K562 (cell line): ENCODE data around the gene CPEB1. TPM values are rescaled to one million over a fixed set of nuclear protein-coding genes. Genes with fewer than 3 reads are reported as not detected.

Source experiments
- ATAC-seq: fragments of 200-7000 bp; cut with Tn5 transposase; 3 replicates; pipeline ENCODE4 v1.9.1; 2020; ENCODE audit warnings: moderate library complexity
- BruUV-seq: library from RNA; stranded (reverse); fragments of 400-500 nt; replicated peaks from 2 replicates; lab custom pipeline; 2021; lab: Mats Ljungman, UMichigan
- CTCF ChIA-PET: fragments of 300-600 bp; formaldehyde crosslinking; extraction: SDS; loops from one replicate; lab custom pipeline; 2021; ENCODE audit warnings: low intra/inter-chr PET ratio; lab: Yijun Ruan, JAX
- POLR2A ChIA-PET: fragments of 300-600, 350-650 bp; sonication (Branson Sonifier 250); formaldehyde crosslinking; extraction: SDS; loops from one replicate; lab custom pipeline; 2021; ENCODE audit warnings: antibody characterized with exemption, inconsistent platforms; lab: Yijun Ruan, JAX
- DNase-seq, 4 experiments: peaks; one replicate each; pipeline versions ENCODE4 v3.0.0 to v3.0.0-alpha.2; 2011 to 2018; ENCODE audit warnings: low spot score in 3 of 4, mixed read lengths in 3 of 4; ENCODE audit errors: extremely low read depth in 1 of 4
- FAIRE-seq: peaks from 2 replicates; lab custom pipeline; 2011; peaks lifted over from hg19 to GRCh38; lab: Jason Lieb, UNC
- H2AFZ ChIP-seq: 2 replicates; pipeline ENCODE4 v1.6.0; 2011; ENCODE audit warnings: low read depth, low read length, control low read depth, inconsistent platforms
- H3K27ac ChIP-seq: fragments of 200-600 bp; 3 replicates; pipeline ENCODE4 v1.8.0; 2011; ENCODE audit warnings: low read depth, mild to moderate bottlenecking, control low read depth, inconsistent platforms, low read length, moderate library complexity, mixed read lengths; ENCODE audit errors: extremely low read depth
- H3K27me3 ChIP-seq, 2 experiments: fragments of 300-600 bp in 1 of 2; 2 replicates in 1 of 2; 3 replicates in 1 of 2; pipeline versions ENCODE4 v1.6.0 to v1.8.0; 2011; ENCODE audit warnings: inconsistent platforms in 2 of 2, low read length in 2 of 2, mild to moderate bottlenecking in 1 of 2, mixed read lengths in 1 of 2, moderate library complexity in 1 of 2; ENCODE audit not compliant: control insufficient read depth in 2 of 2, insufficient read depth in 2 of 2
- H3K36me3 ChIP-seq: fragments of 300-600 bp; 3 replicates; pipeline ENCODE4 v1.8.0; 2011; ENCODE audit warnings: mild to moderate bottlenecking, low read length, inconsistent platforms; ENCODE audit not compliant: control insufficient read depth, insufficient read depth
- H3K4me1 ChIP-seq, 2 experiments: fragments of 200-600 bp in 1 of 2; replicated peaks in 1 of 2; 2 replicates in 1 of 2; 3 replicates in 1 of 2; pipeline versions ENCODE4 v1.5.1 to v1.8.0; 2011; ENCODE audit warnings: inconsistent platforms in 2 of 2, low read length in 2 of 2, mild to moderate bottlenecking in 1 of 2, mixed read lengths in 1 of 2, moderate library complexity in 1 of 2; ENCODE audit not compliant: control insufficient read depth in 2 of 2, insufficient read depth in 2 of 2
- H3K4me2 ChIP-seq: 2 replicates; pipeline ENCODE4 v1.6.1; 2011; ENCODE audit warnings: low read length, control low read depth, inconsistent platforms, mixed read lengths; ENCODE audit not compliant: insufficient read depth
- H3K4me3 ChIP-seq: fragments of 200-600 bp; sonication (generic), shearing (Covaris generic); 2 replicates; pipeline ENCODE4 v1.5.1; 2016; ENCODE audit warnings: control low read depth, inconsistent platforms
- H3K79me2 ChIP-seq: fragments of 200-600 bp; 3 replicates; pipeline ENCODE4 v1.8.0; 2011; ENCODE audit warnings: low read length, inconsistent platforms; ENCODE audit not compliant: control insufficient read depth, insufficient read depth
- H3K9ac ChIP-seq, 2 experiments: 2 replicates each; pipeline versions ENCODE4 v1.6.0 to v1.6.1; 2011; ENCODE audit warnings: low read depth in 2 of 2, low read length in 2 of 2, control low read depth in 1 of 2, inconsistent platforms in 1 of 2, mild to moderate bottlenecking in 1 of 2, mixed read lengths in 1 of 2; ENCODE audit not compliant: insufficient read depth in 1 of 2
- H3K9me1 ChIP-seq: one replicate; pipeline ENCODE4 v1.6.0; 2011; ENCODE audit warnings: inconsistent platforms, mild to moderate bottlenecking, low read length, moderate library complexity; ENCODE audit not compliant: control insufficient read depth, insufficient read depth
- H3K9me3 ChIP-seq: replicated peaks from 2 replicates; pipeline ENCODE4 v1.5.1; 2011; ENCODE audit warnings: low read depth, low read length, inconsistent platforms; ENCODE audit not compliant: control insufficient read depth, insufficient read depth
- H4K20me1 ChIP-seq: replicated peaks from 2 replicates; pipeline ENCODE4 v1.6.1; 2011; ENCODE audit warnings: low read length, inconsistent platforms, mixed read lengths; ENCODE audit not compliant: control insufficient read depth, insufficient read depth
- EP400 ChIP-seq: fragments of 450-650 bp; IDR thresholded peaks from 2 replicates; pipeline ENCODE4 v1.6.1; 2017; ENCODE audit warnings: antibody characterized with exemption, mild to moderate bottlenecking, moderate library complexity
- ETV5 ChIP-seq: sonication (generic); formaldehyde crosslinking; IDR thresholded peaks from 2 replicates; pipeline ENCODE4 v1.4.0; 2020; ENCODE audit warnings: low read depth, mild to moderate bottlenecking, missing genetic modification reagents
- EWSR1 ChIP-seq: fragments of 450-650 bp; IDR thresholded peaks from 2 replicates; pipeline ENCODE4 v1.6.1; 2018; ENCODE audit warnings: borderline replicate concordance, mild to moderate bottlenecking, low read depth, moderate library complexity; ENCODE audit not compliant: partially characterized antibody
- FOXK2 ChIP-seq, 2 experiments: fragments of 450-650 bp; IDR thresholded peaks in 1 of 2; conservative IDR thresholded peaks in 1 of 2; 2 replicates each; pipeline ENCODE4 v1.6.1; 2016; ENCODE audit warnings: low read depth in 2 of 2, mild to moderate bottlenecking in 1 of 2
- HNRNPLL ChIP-seq: fragments of 200-400 bp; formaldehyde crosslinking; IDR thresholded peaks from 2 replicates; pipeline ENCODE4 v1.6.1; 2017; ENCODE audit warnings: low read length, low read depth, mild to moderate bottlenecking; ENCODE audit not compliant: poor library complexity, severe bottlenecking
- ILK ChIP-seq: fragments of 450-650 bp; IDR thresholded peaks from 2 replicates; pipeline ENCODE4 v1.6.1; 2016; ENCODE audit warnings: missing genetic modification characterization, low read depth, mild to moderate bottlenecking, missing compliant biosample characterization, moderate library complexity, borderline replicate concordance
- MTF1 ChIP-seq: fragments of 250-450 bp; sonication (Bioruptor Pico); IDR thresholded peaks from 2 replicates; pipeline ENCODE4 v1.9.0; 2021; ENCODE audit warnings: moderate library complexity, mild to moderate bottlenecking, inconsistent platforms, borderline replicate concordance
- PHF20 ChIP-seq: fragments of 450-650 bp; IDR thresholded peaks from 2 replicates; pipeline ENCODE4 v1.6.1; 2018; ENCODE audit not compliant: partially characterized antibody
- RB1 ChIP-seq: fragments of 450-650 bp; IDR thresholded peaks from 2 replicates; pipeline ENCODE4 v1.6.1; 2017; ENCODE audit warnings: low read depth, mild to moderate bottlenecking
- SMAD1 ChIP-seq: fragments of 150-350 bp; IDR thresholded peaks from 2 replicates; pipeline ENCODE4 v1.6.1; 2014; ENCODE audit warnings: low read length, low read depth; ENCODE audit not compliant: partially characterized antibody
- SNIP1 ChIP-seq: fragments of 450-650 bp; IDR thresholded peaks from 2 replicates; pipeline ENCODE4 v1.7.1; 2017; ENCODE audit warnings: low read depth, mild to moderate bottlenecking
- TAF15 ChIP-seq: fragments of 200-400 bp; formaldehyde crosslinking; IDR thresholded peaks from 2 replicates; pipeline ENCODE4 v1.6.1; 2017; ENCODE audit warnings: mild to moderate bottlenecking, low read depth, low read length, moderate library complexity
- ZNF354B ChIP-seq: fragments of 250-450 bp; sonication (Bioruptor Pico); IDR thresholded peaks from 2 replicates; pipeline ENCODE4 v1.4.0; 2020
- ZNF740 ChIP-seq, 3 experiments: fragments of 200-800 bp in 1 of 3; sonication (Bioruptor generic) in 1 of 3; sonication (generic) in 1 of 3; formaldehyde crosslinking in 1 of 3; IDR thresholded peaks; 2 replicates each; pipeline versions ENCODE4 v1.6.1 to v1.8.0; 2016 to 2022; ENCODE audit warnings: mild to moderate bottlenecking in 2 of 3, missing compliant biosample characterization in 2 of 3, missing genetic modification characterization in 2 of 3, missing genetic modification reagents in 1 of 3
- WGBS: fragments of 100-300 bp; shearing (Covaris generic); methylation state at CpG from one replicate; pipeline ENCODE4 v1.1.6; 2016; ENCODE audit warnings: low coverage, mixed read lengths; ENCODE audit not compliant: insufficient coverage; ENCODE audit errors: missing lambda C conversion rate; 5-methylcytosine and 5-hydroxymethylcytosine counted together
- in situ Hi-C: fragments of 300-500 bp; cut with MboI; formaldehyde crosslinking; loops from 4 replicates; pipeline ENCODE4 v1.15.0; 2018; ENCODE audit warnings: inconsistent platforms, mixed read lengths
- intact Hi-C: fragments of 100-400 bp; cut with micrococcal nuclease; formaldehyde crosslinking; loops from 2 replicates; pipeline ENCODE4 v1.14.2; 2022
- polyA plus RNA-seq, 8 experiments: library from polyadenylated mRNA; depleted of rRNA in 4 of 8; stranded (reverse) in 5 of 8; unstranded in 3 of 8; fragments of >200 nt; fragmentation: Nextera tagmentation in 2 of 8; fragmentation: Illumina TruSeq in 1 of 8; extraction: Ambion mirVana in 2 of 8; extraction: Trizol in 1 of 8; gene quantifications; 2 replicates each; pipeline versions ENCODE4 v1.2.1 to v1.2.3, GENCODE V29; 2011 to 2014; ENCODE audit warnings: inconsistent platforms in 1 of 8, missing spikeins in 1 of 8
- total RNA-seq, 7 experiments: library from RNA; depleted of rRNA in 6 of 7; stranded (reverse); fragments of >200 nt in 6 of 7; fragmentation: Illumina TruSeq in 2 of 7; extraction: Trizol in 2 of 7; gene quantifications; 2 replicates each; pipeline versions ENCODE4 v1.2.1 to v1.2.3, GENCODE V29; 2011 to 2021; ENCODE audit warnings: low replicate concordance in 1 of 7

CPEB1 gene
- total and polyA plus RNA-seq, 9 of the 15 experiments (the other 6 are each of a cell fraction or from before 2014, with no cell fraction given), result 2.2 to 13.4 (median 9.7) TPM

DNA sequence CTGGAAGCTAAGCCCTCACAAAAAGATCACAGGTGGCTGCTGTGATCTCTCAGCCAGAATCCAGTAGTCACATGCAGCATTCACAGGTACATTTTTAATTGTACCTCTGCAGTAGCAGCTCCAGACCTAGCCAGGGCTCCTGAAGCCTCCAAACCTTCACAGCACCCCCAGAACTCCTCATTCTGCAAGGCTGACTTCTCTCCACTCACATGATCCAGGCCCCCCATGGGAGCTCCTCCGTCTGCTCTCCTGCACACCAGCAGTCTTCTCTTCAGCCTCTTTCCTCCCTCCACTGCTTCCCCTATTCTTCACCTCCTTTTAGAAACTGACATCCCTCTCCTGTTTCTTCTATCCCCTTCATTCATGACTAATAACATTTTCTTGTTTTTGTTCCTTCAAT lies 13.2 kb upstream of the CPEB1 start:
- 0% methylated on average over 1 of the region's 1 CpG for WGBS
- Histone ChIP-seq H3K4me2 (no peak overlapping the region), H3K36me3 (no peaks in the 10 kb centered on the region), H3K9ac (no peak overlapping the region), H4K20me1 (peaks cover 10% of the 10 kb centered on the region), H3K9me1 (no peaks in the 10 kb centered on the region), H2AFZ (no peak overlapping the region), H3K27ac (no peak overlapping the region), H3K27me3 (peaks cover 11 to 52% of the 10 kb centered on the region in 2 experiments; a peak in 3 of 5 replicates), H3K79me2 (no peaks in the 10 kb centered on the region), H3K4me1 (no peaks in the 10 kb centered on the region; a peak in 1 of 5 replicates), H3K9me3 (no peaks in the 10 kb centered on the region), H3K4me3 (no peak overlapping the region)
- ATAC-seq, result no peak
- no peak for TF ChIP-seq RB1
- no peak for TF ChIP-seq MTF1 (CRISPR knock-in tag)
- TF ChIP-seq FOXK2 (conservative IDR thresholded peaks at IDR 0.05 in 1 of 2, IDR thresholded peaks at IDR 0.05 in 1 of 2; ENCODE audit: low read depth in 2 of 2), result no peak
- no peak for TF ChIP-seq ZNF354B
- BruUV-seq, result no TSS peak
- ChIA-PET CTCF (no interaction called here), POLR2A (interaction anchor here (0.6 to 2.0 kb wide), 3 partner anchors 12 to 90 kb away, joined by 3 to 6 read pairs (median 4); partner anchors contain the start of gene CPEB1)
- no peak for FAIRE-seq
- intact Hi-C loops, result no loop called here
- in situ Hi-C loops, result no loop called here
- DNase-seq, result no peak

DNA sequence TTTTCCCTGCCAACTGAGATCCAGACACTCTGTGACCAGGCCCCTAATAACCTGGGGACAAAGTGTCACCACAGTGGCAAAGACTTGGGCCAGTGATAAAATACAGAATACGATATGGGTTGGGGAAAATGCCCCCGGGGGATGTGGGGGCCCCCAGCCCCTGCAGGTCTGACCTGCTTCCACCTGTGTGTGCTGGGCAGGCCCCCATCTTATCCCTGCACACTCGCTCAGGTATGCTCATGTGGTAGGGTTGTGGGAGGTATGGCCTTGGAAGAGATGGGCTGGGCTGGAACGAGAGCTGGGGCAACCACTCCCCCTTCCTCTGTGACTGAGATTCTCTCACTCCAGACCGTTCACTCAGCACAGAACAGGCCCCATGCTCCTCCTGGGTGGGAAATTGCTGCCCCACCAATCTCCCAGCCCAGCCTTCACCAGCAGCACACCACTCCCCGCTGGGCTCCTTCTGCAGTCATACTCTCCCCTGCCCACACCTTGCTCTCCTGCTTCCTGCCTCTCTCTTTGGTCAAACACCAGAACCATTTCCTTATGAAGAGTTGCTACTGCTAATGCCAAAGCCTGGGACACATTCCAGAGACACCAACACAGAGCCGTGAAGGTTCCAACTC lies 9.6 kb upstream of the CPEB1 start:
- Histone ChIP-seq H3K4me3 (no peak overlapping the region), H3K27ac (no peak overlapping the region), H3K9ac (no peak overlapping the region), H3K4me2 (no peak overlapping the region), H4K20me1 (no peaks in the 10 kb centered on the region), H3K36me3 (no peaks in the 10 kb centered on the region), H2AFZ (no peak overlapping the region), H3K9me3 (no peaks in the 10 kb centered on the region), H3K4me1 (no peaks in the 10 kb centered on the region), H3K79me2 (no peaks in the 10 kb centered on the region), H3K27me3 (peaks cover 0 to 18% of the 10 kb centered on the region in 2 experiments; a peak in 2 of 5 replicates), H3K9me1 (no peaks in the 10 kb centered on the region)
- in situ Hi-C loops (no loop called here), intact Hi-C loops (no loop called here)
- BruUV-seq, result no TSS peak
- FAIRE-seq (no peak), DNase-seq (no peak), ATAC-seq (no peak)
- POLR2A ChIA-PET, result no interaction called here
- CTCF ChIA-PET, result no interaction called here
- WGBS, result 8% methylated on average over 7 of the region's 7 CpGs
- no peak for TF ChIP-seq EWSR1
- no peak for TF ChIP-seq PHF20
- no peak for TF ChIP-seq ZNF740 (CRISPR knock-in tag; IDR thresholded peaks at IDR 0.05)
- no peak for TF ChIP-seq ZNF740 (tag; IDR thresholded peaks at IDR 0.05)
- TF ChIP-seq ILK (tag), result no peak
- TF ChIP-seq TAF15, result no peak
- TF ChIP-seq SMAD1, result no peak
- no peak for TF ChIP-seq EP400
- no peak for TF ChIP-seq HNRNPLL
- no peak for TF ChIP-seq SNIP1
- TF ChIP-seq ETV5 (CRISPR knock-in tag), result no peak
